HuH-7.5 (cell line): Measurements from ENCODE around the gene LCE3E.
"Not testable (repeated sequence)": the region's sequence is repeated elsewhere in the genome, so short reads cannot be mapped to it uniquely, and the experiment has no call there.

ENCODE experiments used
- DNase-seq: peaks from one replicate; pipeline ENCODE4 v3.0.0; 2011; ENCODE audit warnings: low spot score

The LCE3E gene

GRCh38 chr1:152566681-152567080, at the start of gene LCE3E:
Gene LCE3E, minus strand, starts transcription at chr1:152566780. Its CDS starts 572 bp downstream, at chr1:152566208.
- no peak for DNase-seq

GRCh38 chr1:152613511-152613910, 46.9 kb upstream of the LCE3E start, which contains the start of gene LCE3B:
Gene LCE3B, plus strand, starts transcription at chr1:152613811. Its CDS starts 0 bp downstream, at chr1:152613811.
- no peak for DNase-seq

- no peak for DNase-seq
Observed at GRCh38 chr1:152599934-152600333, 33.4 kb upstream of the LCE3E start, which contains the start of gene LCE3C. Gene LCE3C, plus strand, starts transcription at chr1:152600234. Its CDS starts 498 bp downstream, at chr1:152600732.

GRCh38 chr1:152596986-152597385, 30.4 kb upstream of the LCE3E start:
- no peak for DNase-seq

GRCh38 chr1:152585586-152585985, 19.0 kb upstream of the LCE3E start:
- no peak for DNase-seq

- no peak for DNase-seq
Observed at GRCh38 chr1:152582647-152583046, 16.1 kb upstream of the LCE3E start.

GRCh38 chr1:152580433-152580832, 13.9 kb upstream of the LCE3E start, which contains the start of gene LCE3D:
Gene LCE3D, minus strand, starts transcription at chr1:152580516. Its CDS starts 580 bp downstream, at chr1:152579936.
- DNase-seq, result no peak

GRCh38 chr1:152579526-152579925, 12.9 kb upstream of the LCE3E start:
- not testable (repeated sequence) for DNase-seq

- DNase-seq, result no peak
Observed at GRCh38 chr1:152577168-152577567, 10.6 kb upstream of the LCE3E start.

- DNase-seq, result no peak
Observed at GRCh38 chr1:152565535-152566215, 905 bp downstream of the LCE3E start.

- no peak for DNase-seq
Observed at GRCh38 chr1:152565115-152565514, 1.5 kb downstream of the LCE3E start.

GRCh38 chr1:152548358-152548757, 18.2 kb downstream of the LCE3E start:
- DNase-seq, result not testable (repeated sequence)

- no peak for DNase-seq
Observed at GRCh38 chr1:152546704-152547103, 19.9 kb downstream of the LCE3E start.

- DNase-seq, result no peak
Observed at GRCh38 chr1:152543820-152544219, 22.8 kb downstream of the LCE3E start.

- DNase-seq, result no peak
Observed at GRCh38 chr1:152539901-152540300, 26.7 kb downstream of the LCE3E start.

- DNase-seq, result no peak
Observed at GRCh38 chr1:152537496-152537895, 29.1 kb downstream of the LCE3E start.

GRCh38 chr1:152535774-152536173, 30.8 kb downstream of the LCE3E start:
- DNase-seq, result no peak

- no peak for DNase-seq
Observed at GRCh38 chr1:152533327-152533938, 33.1 kb downstream of the LCE3E start.

GRCh38 chr1:152525080-152525641, 41.4 kb downstream of the LCE3E start:
- no peak for DNase-seq

GRCh38 chr1:152520561-152521090, 46.0 kb downstream of the LCE3E start:
- DNase-seq, result no peak

GRCh38 chr1:152519851-152520250, 46.7 kb downstream of the LCE3E start:
- DNase-seq, result no peak

- DNase-seq, result no peak
Observed at GRCh38 chr1:152517237-152517811, 49.3 kb downstream of the LCE3E start.
